Measurements from ENCODE around the gene WDR64.

- TF ChIP-seq CTCF (IDR thresholded peaks at IDR 0.05; ENCODE audit: low read depth, low read length) (no peak), MAX (IDR thresholded peaks at IDR 0.05; ENCODE audit: low read depth, low read length) (no peak), MYC (IDR thresholded peaks at IDR 0.05; ENCODE audit: low read depth, low read length) (no peak)
These were observed 44.9 kb downstream of the WDR64 start for GRCh38 chr1:241696815-241697639.

Measured in NB4 (cell line).